Measurements from ENCODE around the gene FRAS1. TPM values are rescaled to one million over a fixed set of nuclear protein-coding genes. Genes with fewer than 3 reads are reported as not detected.

The FRAS1 gene
- total and polyA plus RNA-seq, 9 of the 15 experiments (the other 6 are each of a cell fraction or from before 2014, with no cell fraction given), result under 0.01 to 0.11 (median 0.04) TPM; not detected in 2

- TF ChIP-seq PRDM10 (IDR thresholded peaks at IDR 0.05; ENCODE audit: partially characterized antibody), result no peak
- TF ChIP-seq ZNF695 (CRISPR knock-in tag; IDR thresholded peaks at IDR 0.05), result no peak
- no peak for TF ChIP-seq PTBP1 (IDR thresholded peaks at IDR 0.05; ENCODE audit: low read depth, low read length)
Observed at GRCh38 chr4:78186597-78187543, 129.7 kb downstream of the FRAS1 start (continued).

GRCh38 chr4:78190068-78190467 is 132.9 kb downstream of the FRAS1 start:
- ChIA-PET POLR2A (no interaction called here), CTCF (ENCODE audit: low intra/inter-chr PET ratio) (no interaction called here)
- intact Hi-C loops (cut with micrococcal nuclease), result loop anchor here (10.0 kb wide), 1 partner anchor 325 kb away; no protein-coding TSS in a partner anchor

More at GRCh38 chr4:78190068-78190467, 132.9 kb downstream of the FRAS1 start:
- FAIRE-seq (no peak), DNase-seq (ENCODE audit: extremely low read depth in 1 of 4, low spot score in 3 of 4) (no peak), ATAC-seq (no peak)
- no peaks in the 10 kb centered on the region for H3K9me1 ChIP-seq (ENCODE audit: control insufficient read depth, insufficient read depth, low read length)
- no TSS peak for BruUV-seq (replicated peaks)
- H3K4me2 ChIP-seq (ENCODE audit: insufficient read depth, low read length), result no peak overlapping the region
- TF ChIP-seq PKNOX1 (IDR thresholded peaks at IDR 0.05), result peak; percentile 27; the same call in 1 of the 2 replicates
- TF ChIP-seq SRSF9 (IDR thresholded peaks at IDR 0.05; ENCODE audit: borderline replicate concordance, low read depth, low read length), result no peak
- TF ChIP-seq GATA2 (CRISPR knock-in tag; IDR thresholded peaks at IDR 0.05), result no peak
- no peak for TF ChIP-seq SFPQ (IDR thresholded peaks at IDR 0.05; ENCODE audit: low read depth, low read length)
- no peaks in the 10 kb centered on the region for H3K9me3 ChIP-seq (replicated peaks; ENCODE audit: control insufficient read depth, insufficient read depth, low read depth, low read length)
- 0% methylated on average over 1 of the region's 1 CpG for WGBS (ENCODE audit: insufficient coverage, low coverage, missing lambda C conversion rate)
- H3K4me1 ChIP-seq (replicated peaks in 1 of 2; ENCODE audit: control insufficient read depth in 2 of 2, insufficient read depth in 2 of 2, low read length in 2 of 2), result no peaks in the 10 kb centered on the region
- H3K9ac ChIP-seq (ENCODE audit: insufficient read depth in 1 of 2, low read depth in 2 of 2, low read length in 2 of 2), result no peak overlapping the region
- H4K20me1 ChIP-seq (replicated peaks; ENCODE audit: control insufficient read depth, insufficient read depth, low read length), result no peaks in the 10 kb centered on the region
- no peak overlapping the region for H3K27ac ChIP-seq (ENCODE audit: extremely low read depth, low read depth, low read length)
- no peak overlapping the region for H3K4me3 ChIP-seq
- in situ Hi-C loops (cut with MboI), result no loop called here
- no peaks in the 10 kb centered on the region for H3K36me3 ChIP-seq (ENCODE audit: control insufficient read depth, insufficient read depth, low read length)
- no peaks in the 10 kb centered on the region for H3K79me2 ChIP-seq (ENCODE audit: control insufficient read depth, insufficient read depth, low read length)
- no peaks in the 10 kb centered on the region for H3K27me3 ChIP-seq (ENCODE audit: control insufficient read depth in 2 of 2, insufficient read depth in 2 of 2, low read length in 2 of 2)
- H2AFZ ChIP-seq (ENCODE audit: low read depth, low read length), result no peak overlapping the region
